ENCODE measurements around the gene KLF4.

Gene KLF4

DNA sequence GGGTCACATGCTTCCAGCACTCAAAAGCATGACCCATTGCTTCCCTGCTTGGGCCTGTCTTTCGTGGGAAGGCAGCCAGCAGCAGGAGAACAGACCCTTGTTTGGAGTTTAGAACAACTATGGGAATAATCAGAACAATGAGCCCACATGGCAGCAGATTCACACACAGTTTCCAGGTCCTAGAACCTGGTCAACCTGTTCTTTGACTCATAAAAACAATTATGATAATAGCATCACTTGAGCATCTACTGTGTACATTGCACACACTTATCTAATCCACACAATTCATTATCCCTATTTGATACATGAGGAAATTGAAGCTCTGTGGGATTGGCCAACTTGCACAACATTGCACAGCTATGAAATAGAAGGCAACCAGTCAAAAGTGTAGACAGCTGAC is 41.7 kb downstream of the KLF4 start:
- DNase-seq (ENCODE audit: low read depth in 2 of 2) = no peak

DNA sequence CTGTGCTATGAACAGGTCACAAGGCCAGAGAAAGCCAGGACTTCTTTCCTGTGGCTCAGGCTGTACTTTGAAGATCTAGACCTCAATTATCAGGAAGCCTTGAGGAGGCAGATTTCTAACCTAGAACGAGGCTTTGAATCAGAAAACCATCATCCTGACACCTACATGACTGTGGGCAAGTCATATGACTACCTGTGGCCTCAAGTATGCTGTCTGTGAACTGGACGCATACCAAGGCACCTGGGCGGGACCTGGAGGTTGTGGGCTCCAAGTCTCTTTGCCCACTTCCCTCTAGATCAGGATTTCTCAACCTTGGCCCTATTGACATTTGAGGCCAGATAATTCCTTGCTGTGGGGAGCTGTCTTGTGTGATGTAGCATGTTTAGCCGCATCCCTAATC is 42.5 kb downstream of the KLF4 start:
- DNase-seq (ENCODE audit: low read depth in 2 of 2) = no peak

DNA sequence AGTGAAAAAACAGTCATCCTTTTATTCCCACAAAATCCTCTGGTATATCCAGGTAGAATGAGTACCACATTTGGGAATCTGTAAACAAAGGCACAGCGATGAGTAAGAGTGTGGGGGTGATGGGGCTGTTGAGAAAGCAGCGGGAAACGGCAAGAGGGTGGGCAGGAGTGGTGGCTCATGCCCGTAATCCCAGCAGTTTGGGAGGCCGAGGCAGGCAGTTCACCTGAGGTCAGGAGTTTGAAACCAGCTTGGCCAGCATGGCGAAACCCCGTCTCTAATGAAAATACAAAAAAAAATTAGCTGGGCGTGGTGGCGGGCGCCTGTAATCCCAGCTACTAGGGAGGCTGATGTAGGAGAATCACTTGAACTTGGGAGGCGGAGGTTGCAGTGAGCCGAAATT is 43.1 kb downstream of the KLF4 start:
- DNase-seq (ENCODE audit: low read depth in 2 of 2) = no peak

DNA sequence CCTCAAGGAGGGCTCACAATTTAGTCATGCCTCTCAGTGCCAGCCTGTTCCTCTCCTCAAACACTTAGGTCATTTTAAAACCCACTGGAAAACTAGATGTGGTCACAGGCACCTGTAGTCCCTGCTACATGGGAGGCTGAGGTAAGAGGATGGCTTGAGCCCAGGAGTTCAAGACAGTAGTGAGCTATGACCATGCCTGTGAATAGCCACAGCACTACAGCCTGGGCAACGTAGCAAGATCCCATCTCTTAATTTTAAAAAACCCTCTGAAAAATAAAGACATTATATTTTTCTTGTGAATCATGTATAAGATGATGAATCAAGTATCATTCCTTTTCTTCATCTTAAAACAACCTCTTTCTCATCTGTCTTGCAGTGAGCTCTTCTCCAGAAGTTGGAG is 45.8 kb downstream of the KLF4 start:
- DNase-seq (ENCODE audit: low read depth in 2 of 2) = no peak

DNA sequence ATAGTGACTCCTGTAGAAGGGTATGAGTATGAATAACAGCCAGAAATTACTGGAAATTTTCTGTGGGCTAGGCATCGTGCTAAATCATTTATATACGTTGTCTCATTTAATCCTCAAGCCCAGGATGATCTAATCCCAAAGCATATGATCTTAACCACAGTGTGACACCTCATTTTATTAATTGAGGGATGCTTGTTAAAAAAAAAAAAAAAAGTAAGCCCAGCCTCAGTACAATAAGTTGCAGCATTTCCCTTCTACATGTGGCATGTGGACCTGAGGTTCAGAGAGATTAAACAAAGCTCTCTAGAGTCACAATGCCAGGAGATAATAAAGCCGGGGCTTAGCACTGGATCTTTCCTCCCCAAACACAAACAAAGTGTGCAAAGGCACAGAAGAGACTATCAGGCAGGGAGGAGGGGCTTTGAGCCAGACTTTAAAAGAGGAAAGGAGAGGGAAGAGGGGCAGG is 49.5 kb downstream of the KLF4 start:
- DNase-seq (ENCODE audit: low read depth in 2 of 2) = no peak

DNA sequence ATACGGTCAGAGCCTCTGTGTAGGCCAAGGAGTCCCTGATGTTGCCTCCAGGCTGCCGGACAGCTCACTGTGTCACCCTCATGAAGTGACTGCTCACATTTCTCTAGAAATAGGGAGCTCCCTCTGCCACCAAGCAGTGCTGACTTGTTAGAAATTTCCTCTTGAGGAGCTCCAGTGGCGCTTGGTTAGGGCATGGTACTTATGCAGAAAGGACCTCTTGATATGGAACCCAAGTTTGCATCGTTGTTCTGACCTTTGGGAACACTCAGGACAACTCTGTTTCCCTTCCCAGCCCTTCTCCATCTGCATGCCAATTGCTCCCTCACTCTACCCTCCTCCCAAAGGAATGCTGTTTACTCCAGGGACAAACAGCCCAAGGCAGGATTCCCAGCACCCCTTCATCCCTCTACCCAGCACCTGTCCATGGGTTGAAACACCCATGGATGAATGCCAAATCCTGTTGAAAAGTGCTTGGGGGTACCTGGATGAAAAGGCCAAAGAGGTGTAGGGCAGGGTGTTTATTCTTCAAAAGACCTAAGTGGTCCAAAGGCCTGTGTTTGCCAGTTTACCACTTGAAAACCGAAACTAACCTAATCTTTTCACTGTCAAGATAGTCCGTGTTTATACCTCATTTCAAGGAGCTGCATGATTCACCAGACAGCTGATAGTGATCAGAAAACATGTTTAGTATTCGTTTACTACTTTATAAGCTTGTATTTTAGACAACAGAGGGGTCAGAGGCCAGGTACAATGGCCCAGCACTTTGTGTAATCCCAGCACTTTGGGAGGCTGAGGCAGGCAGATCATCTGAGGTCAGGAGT is 51.1 kb downstream of the KLF4 start:
- no peak for DNase-seq (ENCODE audit: low read depth in 2 of 2)

DNA sequence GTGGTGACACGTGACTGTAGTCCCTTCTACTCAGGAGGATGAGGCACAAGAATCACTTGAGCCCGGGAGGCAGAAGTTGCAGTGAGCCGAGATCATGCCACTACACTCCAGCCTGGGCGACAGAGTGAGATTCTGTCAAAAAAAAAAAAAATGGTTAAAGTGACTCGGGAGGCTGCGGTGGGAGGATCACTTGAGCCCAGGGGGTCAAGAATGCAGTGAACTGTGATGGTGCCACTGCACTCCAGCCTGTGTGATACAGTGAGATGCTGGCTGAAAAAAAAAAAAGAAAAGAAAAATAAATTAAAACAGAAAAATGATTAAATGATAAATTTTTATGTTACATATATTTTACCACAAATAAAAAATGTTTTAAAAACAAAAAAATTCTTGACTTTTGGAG is 51.9 kb downstream of the KLF4 start:
- no peak for DNase-seq (ENCODE audit: low read depth in 2 of 2)

DNA sequence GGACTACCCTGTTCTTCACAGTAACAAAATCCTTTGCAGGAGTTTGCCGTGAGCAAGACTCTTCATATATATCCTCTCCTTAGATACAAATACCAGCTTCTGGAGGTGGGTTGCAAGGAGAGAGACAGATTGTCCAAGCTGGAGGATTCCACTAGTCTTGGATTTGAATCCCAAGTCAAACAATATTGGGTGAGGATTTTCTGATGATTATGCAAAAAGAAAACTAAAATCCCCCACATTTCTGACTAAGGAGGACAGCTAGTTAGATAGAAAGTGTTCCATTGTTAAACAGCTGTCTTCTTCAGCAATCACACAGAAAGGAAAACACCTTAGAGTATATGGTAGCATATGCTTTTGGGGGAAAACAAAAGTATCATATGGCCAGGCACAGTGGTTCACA is 54.2 kb downstream of the KLF4 start:
- no peak for DNase-seq (ENCODE audit: low read depth in 2 of 2)

Measured in stimulated activated CD4-positive, alpha-beta T cell treated with anti-CD3 and anti-CD28 coated beads, Interleukin-4, amount 100 ng/mL, for 48 hours (primary cell).